HG02884 (cell line): Measurements from ENCODE around the gene CLIC3.

ENCODE experiments used
- ATAC-seq: cut with Tn5 transposase; IDR thresholded peaks from one replicate; pipeline ENCODE4 v1.9.1; 2021; ENCODE audit warnings: mild to moderate bottlenecking, moderate library complexity; ENCODE audit not compliant: unreplicated experiment

CLIC3 gene

GRCh38 chr9:136983656-136984314, 12.6 kb downstream of the CLIC3 start:
- no peak for ATAC-seq

DNA sequence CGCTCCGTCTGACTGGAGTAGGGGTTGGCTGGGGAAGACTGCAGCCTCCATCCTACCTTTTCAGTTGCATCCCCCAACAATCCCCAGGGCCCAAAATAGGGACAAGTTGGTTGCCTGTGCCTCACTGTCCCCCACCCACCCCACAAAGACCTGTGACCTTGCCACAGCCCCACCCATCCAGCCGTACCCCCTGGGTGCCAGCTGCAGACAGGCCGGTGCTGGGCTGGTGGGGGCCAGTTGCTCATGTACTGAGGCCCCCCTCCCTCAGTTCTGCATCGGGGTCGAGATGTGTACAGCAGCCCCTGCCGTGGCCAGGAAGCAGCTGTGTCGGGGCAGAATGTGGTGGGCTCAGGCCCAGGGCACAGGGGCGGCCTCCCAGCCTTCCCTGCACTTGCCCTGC, 13.2 kb downstream of the CLIC3 start:
- ATAC-seq, result no peak

DNA sequence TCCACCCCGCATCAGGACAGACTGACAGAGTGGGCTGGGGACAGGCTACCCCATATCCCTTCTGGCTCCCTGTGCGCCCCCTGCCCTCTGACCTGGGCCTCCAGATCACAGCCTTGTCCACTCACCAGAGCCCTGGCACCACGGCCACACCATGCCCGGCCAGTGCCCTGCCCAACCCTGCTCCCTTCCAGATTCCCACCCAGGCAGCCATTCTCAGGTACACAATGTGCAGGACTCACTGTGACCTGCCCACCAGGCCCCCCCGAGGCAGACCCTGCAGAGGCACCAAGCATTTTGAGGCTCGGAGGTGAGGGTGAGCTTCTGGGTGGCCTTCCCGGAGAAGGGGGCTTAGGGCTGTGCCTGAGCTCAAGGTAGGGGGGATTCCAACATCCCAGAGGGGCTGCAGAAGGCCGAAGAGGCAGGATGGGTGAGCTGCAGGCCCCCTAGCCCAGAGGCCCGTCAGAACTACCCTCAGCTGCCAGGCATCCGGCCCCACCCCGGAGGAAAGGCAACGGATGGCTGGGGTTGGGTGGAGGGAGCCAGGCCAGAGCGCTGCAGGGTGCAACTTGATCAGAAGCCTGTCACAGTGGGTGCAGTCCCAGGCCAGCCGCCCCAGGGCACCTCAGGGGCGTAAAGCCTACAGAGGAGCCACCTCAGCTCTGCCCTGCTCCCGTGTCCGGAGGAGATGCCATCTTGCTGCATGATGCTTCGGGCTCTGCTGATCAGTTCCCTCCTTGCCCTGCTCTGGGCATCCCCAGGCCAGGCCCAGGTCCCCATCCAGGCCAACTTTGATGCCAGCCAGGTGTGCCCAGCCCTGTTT, 13.9 kb downstream of the CLIC3 start, which contains the start of gene LCNL1:
Gene LCNL1 (plus strand): TSS at position 762 of the 820 bp plus-strand sequence. CDS start 594 bp downstream, outside the sequence.
- ATAC-seq, result no peak

DNA sequence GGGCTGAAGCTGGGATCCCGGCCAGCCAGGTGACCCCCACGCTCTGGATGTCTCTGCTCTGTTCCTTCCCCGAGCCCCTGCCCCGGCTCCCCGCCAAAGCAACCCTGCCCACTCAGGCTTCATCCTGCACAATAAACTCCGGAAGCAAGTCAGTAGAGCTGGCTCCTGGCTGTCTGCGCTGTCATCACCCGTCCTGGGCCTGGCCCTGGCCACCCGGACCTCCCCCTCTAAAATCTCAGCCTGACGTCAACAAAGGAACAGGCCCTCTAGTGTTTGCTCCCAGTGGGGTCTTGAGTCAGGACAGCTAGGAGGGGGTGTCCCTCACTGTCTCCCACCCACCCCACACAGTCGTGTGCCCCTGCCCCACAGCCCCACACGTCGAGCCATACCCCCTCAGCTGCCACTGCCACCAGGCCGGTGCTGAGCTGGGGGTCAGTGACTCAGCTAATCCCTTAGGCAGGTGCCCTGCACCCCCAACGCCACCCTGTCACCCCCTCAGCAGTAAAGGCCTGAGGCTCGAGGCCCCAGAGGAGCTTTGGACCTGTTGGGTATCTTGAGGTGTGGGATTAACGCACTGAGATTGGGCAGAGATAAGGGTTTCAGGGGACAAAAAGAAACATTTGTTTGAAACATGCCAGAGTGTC, 14.7 kb downstream of the CLIC3 start:
- ATAC-seq, result no peak

- no peak for ATAC-seq
These were observed 15.5 kb downstream of the CLIC3 start for GRCh38 chr9:136980669-136981478.

DNA sequence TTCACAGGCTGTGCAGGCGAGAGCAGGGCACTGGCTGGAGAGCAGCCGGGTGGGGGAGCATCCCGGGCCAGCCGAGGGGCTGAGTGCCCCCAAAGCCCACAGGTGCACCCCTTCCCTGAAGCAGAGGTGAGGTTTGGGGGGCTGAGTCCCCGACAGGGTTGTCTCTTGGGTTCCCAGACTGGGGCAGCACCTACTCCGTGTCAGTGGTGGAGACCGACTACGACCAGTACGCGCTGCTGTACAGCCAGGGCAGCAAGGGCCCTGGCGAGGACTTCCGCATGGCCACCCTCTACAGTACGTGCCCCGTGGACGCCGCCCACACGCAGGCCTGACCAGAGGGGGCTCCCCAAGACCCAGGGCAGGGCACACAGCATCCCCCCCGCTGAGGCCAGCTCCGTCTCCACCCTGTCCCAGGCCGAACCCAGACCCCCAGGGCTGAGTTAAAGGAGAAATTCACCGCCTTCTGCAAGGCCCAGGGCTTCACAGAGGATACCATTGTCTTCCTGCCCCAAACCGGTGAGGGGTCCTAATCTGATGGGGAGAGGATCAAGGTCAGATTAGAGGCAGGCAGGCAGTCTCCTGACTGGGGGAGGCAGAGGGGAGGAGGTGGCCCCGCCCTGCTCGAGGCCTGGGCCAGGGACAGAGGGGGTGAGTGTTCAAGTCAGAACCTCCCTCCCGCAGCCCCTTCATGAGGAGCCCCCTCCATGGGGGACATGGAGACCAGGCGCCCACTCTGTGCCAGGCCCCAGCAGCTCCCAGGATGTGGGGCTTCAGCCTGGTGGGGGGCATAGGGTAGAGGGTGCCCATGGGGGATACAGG, 16.4 kb downstream of the CLIC3 start:
- no peak for ATAC-seq

DNA sequence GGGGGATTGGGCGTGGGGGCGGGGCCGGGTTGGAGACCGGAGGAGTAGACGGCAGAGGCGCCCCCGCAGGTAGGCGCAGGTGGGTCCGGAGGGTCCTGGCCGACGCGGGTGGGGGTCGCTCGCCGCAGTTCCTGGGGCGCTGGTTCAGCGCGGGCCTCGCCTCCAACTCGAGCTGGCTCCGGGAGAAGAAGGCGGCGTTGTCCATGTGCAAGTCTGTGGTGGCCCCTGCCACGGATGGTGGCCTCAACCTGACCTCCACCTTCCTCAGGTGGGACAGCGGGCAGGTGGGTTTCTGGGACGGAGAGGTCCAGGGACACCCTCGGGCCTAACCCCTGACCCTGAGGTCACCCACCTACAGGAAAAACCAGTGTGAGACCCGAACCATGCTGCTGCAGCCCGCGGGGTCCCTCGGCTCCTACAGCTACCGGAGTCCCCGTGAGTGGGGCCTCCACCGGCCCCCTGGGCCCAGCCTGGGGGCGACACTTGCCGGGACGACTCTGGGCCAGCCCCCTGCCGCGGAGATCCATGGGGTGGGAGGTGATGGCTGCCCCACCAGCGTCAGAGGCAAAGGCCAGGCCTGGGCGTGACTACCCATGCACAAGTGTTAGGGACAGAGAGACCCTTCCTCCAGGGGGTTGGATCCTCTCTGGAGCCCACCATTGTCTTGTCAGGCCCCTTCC, 17.4 kb downstream of the CLIC3 start:
- no peak for ATAC-seq

GRCh38 chr9:136978073-136978864, 18.1 kb downstream of the CLIC3 start:
- no peak for ATAC-seq

- no peak for ATAC-seq
These were observed 18.7 kb downstream of the CLIC3 start for GRCh38 chr9:136977649-136978072.

- no peak for ATAC-seq
These were observed 19.1 kb downstream of the CLIC3 start, which contains the start of gene PTGDS for GRCh38 chr9:136977223-136977622. TSS of gene PTGDS (plus strand) at chr9:136977504. CDS start at chr9:136977579, 75 bp downstream.

DNA sequence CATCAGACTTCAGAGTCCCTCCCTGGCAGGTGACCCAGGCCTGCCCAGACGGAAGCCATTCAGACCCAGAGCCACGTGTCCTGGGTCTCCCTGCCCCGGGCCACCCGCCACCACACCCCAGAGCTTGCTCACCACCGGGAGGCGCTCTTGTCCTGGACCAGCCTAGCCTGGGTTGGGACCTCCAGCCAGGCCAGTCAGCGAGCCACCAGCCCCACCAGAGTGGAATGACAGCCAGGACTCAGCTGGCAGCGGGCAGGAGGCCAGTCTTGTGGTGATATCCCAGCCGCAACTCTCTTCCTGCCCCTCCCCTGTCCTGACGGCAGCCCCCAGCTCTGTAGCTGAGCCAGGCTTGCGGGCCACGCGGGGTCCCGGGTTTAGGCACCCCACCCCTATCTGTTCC, 20.7 kb downstream of the CLIC3 start:
- ATAC-seq, result no peak

DNA sequence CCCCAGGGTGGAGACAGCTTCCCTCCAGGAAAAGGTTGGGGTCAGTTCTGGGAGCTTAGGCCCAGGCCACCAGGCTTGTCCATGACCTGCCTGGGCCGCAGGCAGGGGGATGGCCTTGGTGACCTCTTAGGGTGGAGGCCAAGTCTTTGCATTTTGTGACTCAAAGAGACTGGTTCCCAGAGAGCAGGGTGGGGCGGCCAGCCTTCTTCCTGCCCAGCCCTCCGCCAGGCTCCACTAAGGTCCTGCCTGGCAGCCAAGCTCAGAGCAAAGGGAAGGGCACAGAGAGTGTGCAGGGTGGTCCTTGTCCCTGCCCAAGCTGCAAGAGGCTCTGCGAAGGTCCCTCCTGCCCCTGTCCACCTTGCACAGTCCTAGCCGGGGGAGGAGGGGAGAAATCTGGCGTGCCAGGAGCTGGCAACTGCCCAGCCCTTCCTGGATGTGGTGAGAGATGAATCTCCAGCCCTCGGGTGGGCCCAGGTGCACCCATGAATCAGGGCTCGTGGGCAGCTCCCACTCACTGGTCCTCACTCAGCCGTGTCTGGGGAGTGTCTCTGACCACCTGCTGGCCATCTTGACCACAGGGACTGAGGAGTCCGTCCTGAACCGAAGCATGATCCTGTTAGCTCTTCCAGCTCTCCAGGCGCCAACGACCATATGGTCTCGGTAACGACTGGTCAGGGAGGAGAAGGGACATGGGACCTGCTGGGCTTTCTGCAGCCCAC, 21.4 kb downstream of the CLIC3 start:
- no peak for ATAC-seq

GRCh38 chr9:136973618-136974617, 22.4 kb downstream of the CLIC3 start:
- ATAC-seq, result no peak

DNA sequence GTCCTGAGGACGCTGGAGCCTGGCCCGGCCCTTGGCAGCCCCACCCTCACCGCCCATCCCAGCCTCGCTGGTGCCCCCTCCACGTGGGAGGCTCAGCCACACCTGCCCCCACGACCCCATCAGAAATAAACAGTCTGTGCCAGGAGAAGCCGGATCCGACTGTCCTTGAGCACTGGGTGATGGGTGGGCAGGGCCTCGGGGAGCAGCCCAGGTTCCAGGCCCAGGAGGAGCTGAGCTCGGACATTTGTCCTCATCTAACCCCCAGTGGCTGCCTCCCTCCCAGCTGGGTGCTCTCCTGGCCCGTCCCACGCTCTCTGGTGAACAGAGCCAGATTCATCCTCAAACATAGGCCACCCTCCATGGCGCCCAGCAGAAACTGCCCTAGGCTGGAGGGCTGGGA, 23.6 kb downstream of the CLIC3 start:
- ATAC-seq, result no peak

GRCh38 chr9:136972335-136972734, 24.0 kb downstream of the CLIC3 start:
- no peak for ATAC-seq

DNA sequence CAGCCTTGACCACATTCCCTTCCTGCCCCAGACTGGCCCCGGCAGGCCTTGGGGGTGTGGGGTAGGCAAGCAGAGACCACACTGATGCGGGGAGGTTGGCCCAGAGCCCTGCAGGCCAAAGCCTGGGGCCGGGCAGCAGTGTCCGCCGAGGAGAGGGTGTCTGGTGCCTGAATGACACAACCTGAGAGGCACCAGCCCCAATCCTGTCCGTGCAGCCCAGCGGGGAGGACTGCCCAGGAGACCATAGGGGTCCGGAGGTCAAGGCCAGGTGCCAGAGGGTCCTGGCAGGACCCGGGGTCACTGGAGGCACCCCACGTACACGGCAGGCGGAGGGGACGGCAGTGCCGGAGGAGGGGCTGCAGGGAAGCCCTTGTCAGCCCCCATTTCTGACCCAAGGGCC, 24.6 kb downstream of the CLIC3 start:
- no peak for ATAC-seq

- no peak for ATAC-seq
These were observed 26.0 kb downstream of the CLIC3 start for GRCh38 chr9:136970361-136970760.
